GM20431 (cell line): Measurements from ENCODE around the gene ATP2B2.

ENCODE experiments used
- in situ Hi-C: fragments of 300-500 bp; cut with MseI, MboI; formaldehyde crosslinking; loops from one replicate; pipeline ENCODE4 v1.15.0; 2020; ENCODE audit warnings: low sequenced_read_pairs; ENCODE audit not compliant: unreplicated experiment

ATP2B2 gene

DNA sequence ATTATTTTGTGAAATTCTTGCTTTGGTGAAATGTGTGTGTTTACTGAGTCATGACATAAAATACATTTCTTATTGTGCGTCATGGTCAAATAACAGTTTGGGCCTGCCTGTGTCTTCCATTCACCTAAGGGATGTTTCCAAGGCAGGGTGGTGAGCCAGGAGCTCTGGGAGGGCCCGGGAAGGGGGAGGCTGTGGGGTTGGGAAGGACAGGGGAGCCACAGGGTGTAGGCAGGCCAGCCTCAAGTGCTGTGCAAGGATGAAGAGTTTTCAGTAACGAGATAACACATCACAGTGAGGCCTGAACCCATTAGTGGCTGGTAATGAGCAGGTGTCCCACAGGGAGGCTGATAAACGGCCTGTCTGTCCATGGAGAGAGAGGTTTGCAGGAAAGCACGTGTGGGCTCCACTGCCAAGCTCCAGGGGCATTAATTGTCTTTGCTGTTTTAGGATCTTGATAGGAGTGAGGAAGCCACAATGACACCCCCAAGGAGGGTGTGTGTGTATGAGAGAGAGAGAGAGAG, 148.9 kb downstream of the ATP2B2 start:
- in situ Hi-C loops: loop anchor here (25.0 kb wide), 1 partner anchor 381 kb away; no protein-coding TSS in a partner anchor

DNA sequence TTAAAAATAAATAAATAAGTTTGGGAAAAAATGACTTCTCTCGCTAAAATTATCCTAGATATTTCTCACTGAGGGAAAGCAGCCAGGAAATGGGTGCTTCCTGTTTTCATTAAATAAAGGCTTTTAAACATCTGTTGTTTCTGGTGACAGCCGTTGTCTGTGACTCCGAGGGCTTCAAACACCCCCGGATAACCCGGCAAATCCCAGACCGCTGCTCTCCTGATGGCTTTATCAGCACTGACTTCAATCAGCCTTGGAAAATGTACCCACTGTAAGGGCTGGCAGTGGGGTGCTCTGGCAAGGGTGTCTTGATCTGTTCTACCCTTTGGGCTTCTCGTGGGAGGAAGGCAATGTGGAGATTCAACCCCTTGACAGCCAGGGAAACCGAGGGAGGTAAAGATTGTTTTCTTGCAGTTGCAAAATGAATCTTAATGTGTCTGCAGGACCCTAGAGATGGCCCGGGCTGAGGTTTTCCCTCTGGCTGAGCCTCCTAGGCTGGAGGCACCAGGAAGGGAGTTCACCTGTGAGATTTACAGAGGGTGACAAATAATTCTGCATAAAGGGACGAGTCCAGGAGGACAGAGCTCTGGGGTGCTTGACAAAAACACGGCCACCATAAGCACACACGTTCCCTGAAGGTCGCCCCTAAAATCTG, 150.9 kb downstream of the ATP2B2 start:
- in situ Hi-C loops: loop anchor here (25.0 kb wide), 1 partner anchor 383 kb away; no protein-coding TSS in a partner anchor

- in situ Hi-C loops: loop anchor here (25.0 kb wide), 1 partner anchor 383 kb away; no protein-coding TSS in a partner anchor
Measured at GRCh38 chr3:10353661-10354360, 151.6 kb downstream of the ATP2B2 start.

GRCh38 chr3:10353160-10353559, 152.2 kb downstream of the ATP2B2 start:
- in situ Hi-C loops: loop anchor here (25.0 kb wide), 1 partner anchor 384 kb away; no protein-coding TSS in a partner anchor

GRCh38 chr3:10352146-10352911, 153.1 kb downstream of the ATP2B2 start:
- in situ Hi-C loops: loop anchor here (25.0 kb wide), 1 partner anchor 385 kb away; no protein-coding TSS in a partner anchor

- in situ Hi-C loops: loop anchor here (25.0 kb wide), 1 partner anchor 386 kb away; no protein-coding TSS in a partner anchor
Measured at GRCh38 chr3:10351013-10351735, 154.2 kb downstream of the ATP2B2 start.

DNA sequence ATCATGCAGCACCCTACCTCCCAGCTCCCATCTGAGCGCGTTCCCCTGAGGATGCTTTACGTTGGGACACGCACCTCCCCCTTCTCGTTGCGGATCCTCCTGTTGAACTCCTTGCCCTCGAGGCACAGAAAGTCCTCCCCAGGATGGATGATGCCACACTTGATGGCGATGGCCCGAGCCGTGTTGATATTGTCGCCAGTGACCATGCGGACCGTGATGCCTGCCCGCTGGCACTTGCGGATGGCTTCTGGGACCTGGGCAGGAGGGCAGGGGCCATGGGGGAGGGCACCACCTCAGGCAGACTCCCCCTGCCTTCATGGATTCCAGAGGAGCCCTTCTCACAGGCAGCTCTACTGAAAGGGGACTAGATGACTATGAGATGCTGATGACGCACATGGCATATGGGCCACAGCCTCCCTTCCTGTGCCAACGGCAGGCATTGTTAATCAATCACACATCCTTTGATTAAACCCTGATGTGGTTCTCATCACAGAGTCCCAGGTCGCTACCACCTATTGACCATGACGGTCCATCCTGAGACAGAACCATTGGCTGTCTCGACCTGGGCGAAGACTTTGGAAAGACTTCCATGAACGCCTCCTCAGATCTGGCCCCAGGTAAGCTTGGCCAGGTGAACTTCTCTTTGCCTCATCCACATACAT, 154.9 kb downstream of the ATP2B2 start:
- in situ Hi-C loops: loop anchor here (25.0 kb wide), 1 partner anchor 387 kb away; no protein-coding TSS in a partner anchor

- in situ Hi-C loops: loop anchor here (25.0 kb wide), 1 partner anchor 388 kb away; no protein-coding TSS in a partner anchor
Measured at GRCh38 chr3:10349801-10350200, 155.6 kb downstream of the ATP2B2 start.

DNA sequence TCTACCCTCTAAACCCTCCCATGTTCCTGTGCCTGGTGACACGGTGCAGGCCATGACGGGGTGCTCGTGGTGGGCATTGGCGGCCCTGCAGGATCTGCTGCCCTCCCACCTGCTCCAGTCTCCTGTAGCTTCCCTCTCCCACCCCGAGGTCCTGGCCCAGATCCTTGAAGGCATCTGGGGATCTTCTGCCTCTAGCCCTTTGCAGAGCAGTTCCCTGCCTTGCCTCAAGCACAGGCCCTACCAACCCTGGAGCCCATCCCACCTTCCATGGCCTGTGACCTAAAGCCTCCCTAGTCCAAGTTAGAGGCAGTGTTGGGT, 157.0 kb downstream of the ATP2B2 start:
- in situ Hi-C loops: no loop called here

GRCh38 chr3:10347648-10348403, 157.6 kb downstream of the ATP2B2 start:
- in situ Hi-C loops: no loop called here

DNA sequence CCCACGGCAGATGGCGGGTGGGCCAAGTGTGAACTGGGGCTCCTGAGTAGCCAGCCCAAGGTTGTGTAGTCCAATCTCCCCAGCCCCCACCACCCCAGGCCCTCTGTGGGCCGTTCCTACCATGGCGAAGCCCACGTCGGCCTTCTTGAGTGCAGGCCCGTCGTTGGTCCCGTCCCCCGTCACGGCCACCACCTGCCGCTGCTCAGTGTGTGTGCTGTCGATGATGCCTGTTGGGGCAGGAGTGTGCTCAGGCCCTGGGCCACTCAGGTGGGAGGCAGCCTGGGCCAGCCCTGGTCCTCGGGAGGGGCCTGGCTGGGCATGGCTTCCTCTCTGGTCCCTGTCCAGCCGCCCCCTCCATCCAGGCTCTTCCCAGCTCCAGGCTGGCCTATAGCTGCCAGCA, 159.5 kb downstream of the ATP2B2 start:
- in situ Hi-C loops: no loop called here

DNA sequence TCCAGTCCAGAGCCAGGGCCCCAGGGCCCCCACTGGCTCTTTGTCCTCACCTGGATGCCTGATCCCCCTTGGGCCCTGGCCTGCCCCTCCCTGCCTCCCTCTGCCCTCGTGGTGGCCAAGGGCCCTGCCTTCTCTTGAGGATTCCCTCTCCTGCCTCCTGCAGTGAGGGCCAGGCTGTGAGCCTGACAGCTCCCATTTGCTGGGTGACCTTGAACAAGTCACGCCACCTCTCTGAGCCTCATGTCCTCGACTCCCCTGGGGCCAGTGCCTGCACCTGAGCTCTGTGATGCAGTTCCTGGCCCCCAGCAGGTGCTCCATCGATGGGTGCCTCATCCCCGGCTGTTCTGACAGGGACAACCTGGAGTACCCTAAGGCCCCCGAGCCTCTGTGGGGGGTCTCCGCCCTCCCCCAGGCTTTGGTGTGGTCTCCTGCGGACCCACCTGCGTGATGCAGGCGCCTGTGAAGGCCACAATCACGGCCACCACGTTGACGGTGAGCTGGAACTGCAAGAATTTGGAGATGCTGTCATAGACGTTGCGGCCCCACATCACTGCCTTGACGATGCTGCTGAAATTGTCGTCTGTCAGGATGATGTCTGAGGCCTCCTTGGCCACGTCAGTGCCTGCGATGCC, 160.3 kb downstream of the ATP2B2 start:
- in situ Hi-C loops: no loop called here

DNA sequence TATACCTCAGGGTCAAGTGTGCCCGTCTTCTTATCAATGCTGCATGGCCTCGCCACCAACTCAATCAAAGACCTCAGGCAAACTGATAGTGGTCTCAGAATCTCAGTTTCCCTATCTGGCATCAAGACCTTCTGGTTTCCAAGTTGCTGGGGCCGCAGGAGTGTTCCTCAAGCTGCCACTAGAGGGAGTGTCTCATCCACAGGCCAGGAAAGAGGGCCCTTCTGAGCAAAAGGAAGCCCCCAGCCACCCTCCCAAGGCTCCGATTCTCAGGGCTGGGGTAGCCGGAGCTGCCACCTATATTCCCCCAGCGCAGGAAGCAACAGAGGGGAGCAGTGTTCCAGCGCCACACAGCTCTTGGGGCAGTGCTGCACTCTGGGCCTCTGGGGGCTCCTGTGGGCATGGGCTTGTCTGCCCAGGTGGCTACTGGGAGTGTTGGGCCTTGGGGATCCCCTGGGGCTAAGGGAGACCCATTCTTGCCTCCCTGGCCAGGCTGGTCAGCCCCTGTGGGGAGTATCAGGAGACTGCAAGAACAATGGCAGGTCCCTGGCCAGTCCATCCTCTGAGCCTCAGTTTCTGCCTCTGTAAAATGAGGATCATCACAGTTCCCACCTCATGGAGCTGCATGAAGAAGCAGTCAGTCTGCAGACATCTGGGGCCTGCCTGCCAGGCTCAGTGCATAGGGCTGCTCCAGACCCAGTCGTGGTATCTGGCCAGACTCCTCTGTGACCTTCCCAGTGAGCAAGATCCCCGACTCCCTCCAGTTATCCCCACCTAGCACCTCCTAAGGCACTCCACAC, 161.0 kb downstream of the ATP2B2 start:
- in situ Hi-C loops: no loop called here

DNA sequence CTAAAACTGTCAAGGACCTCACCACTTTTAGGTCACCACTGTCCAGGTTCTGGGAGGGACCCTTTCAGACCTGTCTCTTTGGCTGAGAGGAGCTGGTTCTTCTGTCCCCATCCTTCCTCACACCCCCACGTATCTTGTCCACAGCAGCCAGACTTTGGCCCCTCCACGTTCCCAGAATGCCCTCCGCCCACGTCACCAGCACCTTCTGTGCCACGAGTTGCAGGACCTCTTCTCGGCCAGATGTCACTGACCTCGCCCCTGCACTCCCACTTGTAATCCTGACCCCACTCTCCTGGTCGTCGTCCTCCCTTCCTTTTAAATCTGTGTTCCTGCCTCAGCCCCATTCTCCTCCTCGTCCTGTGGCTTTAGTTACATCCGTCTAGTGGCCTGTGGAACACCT, 161.9 kb downstream of the ATP2B2 start:
- in situ Hi-C loops: no loop called here

GRCh38 chr3:10342781-10343180, 162.6 kb downstream of the ATP2B2 start:
- in situ Hi-C loops: no loop called here

GRCh38 chr3:10341901-10342398, 163.4 kb downstream of the ATP2B2 start:
- in situ Hi-C loops: no loop called here

GRCh38 chr3:10340476-10340875, 164.9 kb downstream of the ATP2B2 start:
- in situ Hi-C loops: no loop called here
